HG03135 (cell line): ENCODE measurements around the gene BDKRB1.

Experiments
- ATAC-seq: cut with Tn5 transposase; IDR thresholded peaks from one replicate; pipeline ENCODE4 v1.9.1; 2021; ENCODE audit warnings: mild to moderate bottlenecking, moderate library complexity; ENCODE audit not compliant: unreplicated experiment

BDKRB1 gene

GRCh38 chr14:96255501-96256366, at the start of gene BDKRB1:
Gene BDKRB1, plus strand, starts transcription at chr14:96256210. Its CDS starts 7,473 bp downstream, at chr14:96263683.
- no peak for ATAC-seq

GRCh38 chr14:96206461-96206860, 49.5 kb upstream of the BDKRB1 start:
- no peak for ATAC-seq

- ATAC-seq = no peak
These were observed 48.3 kb upstream of the BDKRB1 start for GRCh38 chr14:96207686-96208085.

GRCh38 chr14:96208739-96209138, 47.3 kb upstream of the BDKRB1 start:
- no peak for ATAC-seq

- no peak for ATAC-seq
These were observed 43.9 kb upstream of the BDKRB1 start for GRCh38 chr14:96212140-96212539.

GRCh38 chr14:96212896-96213295, 43.1 kb upstream of the BDKRB1 start:
- no peak for ATAC-seq

GRCh38 chr14:96213871-96214465, 42.0 kb upstream of the BDKRB1 start:
- no peak for ATAC-seq

GRCh38 chr14:96214793-96215192, 41.2 kb upstream of the BDKRB1 start:
- ATAC-seq = no peak

- ATAC-seq = no peak
These were observed 40.4 kb upstream of the BDKRB1 start for GRCh38 chr14:96215452-96216244.

GRCh38 chr14:96216627-96217026, 39.4 kb upstream of the BDKRB1 start:
- no peak for ATAC-seq

GRCh38 chr14:96217376-96217913, 38.6 kb upstream of the BDKRB1 start:
- no peak for ATAC-seq

GRCh38 chr14:96221109-96221650, 34.8 kb upstream of the BDKRB1 start:
- no peak for ATAC-seq

GRCh38 chr14:96221841-96222240, 34.2 kb upstream of the BDKRB1 start:
- no peak for ATAC-seq

GRCh38 chr14:96224480-96225096, 31.4 kb upstream of the BDKRB1 start:
- no peak for ATAC-seq

- ATAC-seq = no peak
These were observed 30.8 kb upstream of the BDKRB1 start for GRCh38 chr14:96225213-96225612.

GRCh38 chr14:96225745-96226151, 30.3 kb upstream of the BDKRB1 start:
- no peak for ATAC-seq

- no peak for ATAC-seq
These were observed 28.6 kb upstream of the BDKRB1 start for GRCh38 chr14:96227428-96227827.

GRCh38 chr14:96229315-96229714, 26.7 kb upstream of the BDKRB1 start:
- ATAC-seq = no peak

- ATAC-seq = no peak
These were observed 25.0 kb upstream of the BDKRB1 start for GRCh38 chr14:96231056-96231455.

- no peak for ATAC-seq
These were observed 24.4 kb upstream of the BDKRB1 start for GRCh38 chr14:96231526-96232130.
